GM12878 (cell line): ENCODE results near the gene PRDM4.

ENCODE experiments used
- BHLHE40 ChIP-seq, 2 experiments: fragments of 450-650 bp in 1 of 2; IDR thresholded peaks; 2 replicates each; pipeline ENCODE4 v1.6.1; 2011 to 2017; ENCODE audit warnings: low read depth in 2 of 2, borderline replicate concordance in 1 of 2, improper control_type of control experiment in 1 of 2, low read length in 1 of 2, mild to moderate bottlenecking in 1 of 2
- BRCA1 ChIP-seq: IDR thresholded peaks from 2 replicates; pipeline ENCODE4 v1.6.1; 2011; ENCODE audit warnings: low read depth, low read length, improper control_type of control experiment
- CTCF ChIP-seq, 3 experiments: IDR thresholded peaks in 2 of 3; conservative IDR thresholded peaks in 1 of 3; 2 replicates each; pipeline ENCODE4 v1.5.1; 2011; ENCODE audit warnings: low read depth in 3 of 3, low read length in 3 of 3, mild to moderate bottlenecking in 3 of 3, control low read depth in 2 of 3, moderate library complexity in 2 of 3, inconsistent platforms in 1 of 3, mixed read lengths in 1 of 3; ENCODE audit not compliant: control insufficient read depth in 2 of 3, insufficient read depth in 1 of 3; ENCODE audit errors: extremely low read depth in 1 of 3
- EZH2 ChIP-seq: IDR thresholded peaks from 2 replicates; pipeline ENCODE4 v1.6.1; 2012; ENCODE audit warnings: low read depth, mild to moderate bottlenecking, control low read depth, inconsistent platforms, low read length, borderline replicate concordance; ENCODE audit not compliant: control insufficient read depth
- MTA3 ChIP-seq: IDR thresholded peaks from 2 replicates; pipeline ENCODE4 v1.6.1; 2012; ENCODE audit warnings: low read length, inconsistent platforms, borderline replicate concordance
- NFIC ChIP-seq: IDR thresholded peaks from 2 replicates; pipeline ENCODE4 v1.6.1; 2012; ENCODE audit warnings: low read depth, mild to moderate bottlenecking, inconsistent platforms, low read length, moderate library complexity
- NR2C2 ChIP-seq: IDR thresholded peaks from 2 replicates; pipeline ENCODE4 v1.6.1; 2011; ENCODE audit warnings: borderline replicate concordance, low read depth; ENCODE audit not compliant: control insufficient read depth, insufficient read length
- POLR2A ChIP-seq: IDR thresholded peaks from 2 replicates; pipeline ENCODE4 v1.6.1; 2011; ENCODE audit warnings: low read depth, mild to moderate bottlenecking, low read length
- POLR2AphosphoS5 ChIP-seq: IDR thresholded peaks from 2 replicates; pipeline ENCODE4 v1.6.1; 2011; ENCODE audit warnings: mild to moderate bottlenecking, low read length, inconsistent platforms
- TAF1 ChIP-seq: IDR thresholded peaks from 2 replicates; pipeline ENCODE4 v1.6.1; 2011; ENCODE audit warnings: mild to moderate bottlenecking, low read depth, low read length, borderline replicate concordance

- no peak for TF ChIP-seq NR2C2
- no peak for TF ChIP-seq EZH2
- TF ChIP-seq BRCA1: no peak
- no peak for TF ChIP-seq TAF1
- TF ChIP-seq POLR2A: no peak
- no peak for TF ChIP-seq CTCF (IDR thresholded peaks at IDR 0.05 in 2 of 3, conservative IDR thresholded peaks at IDR 0.05 in 1 of 3; ENCODE audit: control insufficient read depth in 2 of 3, extremely low read depth in 1 of 3, insufficient read depth in 1 of 3, low read depth in 3 of 3, low read length in 3 of 3)
- TF ChIP-seq BHLHE40 (IDR thresholded peaks at IDR 0.05; ENCODE audit: borderline replicate concordance in 1 of 2, low read depth in 2 of 2, low read length in 1 of 2): no peak
- no peak for TF ChIP-seq MTA3
- no peak for TF ChIP-seq POLR2AphosphoS5
- no peak for TF ChIP-seq NFIC
Observed at GRCh38 chr12:107735763-107736162, 25.2 kb downstream of the PRDM4 start.
